B cell (primary cell): Measurements from ENCODE around the gene ADAP1. TPM values are rescaled to one million over a fixed set of nuclear protein-coding genes. Genes with fewer than 3 reads are reported as not detected.
"Not testable (repeated sequence)": the region's sequence is repeated elsewhere in the genome, so short reads cannot be mapped to it uniquely, and the experiment has no call there.

ENCODE experiments used
- ATAC-seq: fragments of 200-7000 bp; cut with Tn5 transposase; one replicate; pipeline ENCODE4 v1.10.0; 2021; ENCODE audit warnings: low read depth, mild to moderate bottlenecking, moderate number of reproducible peaks, moderate library complexity
- CTCF ChIA-PET: fragments of 350-600 bp; sonication (Branson Sonifier 250); formaldehyde crosslinking; loops from one replicate; lab custom pipeline; 2021; ENCODE audit warnings: antibody characterized with exemption, inconsistent platforms; lab: Charles Lee
- POLR2A ChIA-PET: fragments of 350-600 bp; sonication (Branson Sonifier 250); formaldehyde crosslinking; loops from one replicate; lab custom pipeline; 2021; ENCODE audit warnings: antibody characterized with exemption; lab: Charles Lee
- DNase-seq: peaks from one replicate; pipeline ENCODE4 v3.0.0; 2013
- H2AFZ ChIP-seq: 2 replicates; pipeline ENCODE4 v1.6.1; 2012; ENCODE audit warnings: mild to moderate bottlenecking, low read depth, low read length; ENCODE audit not compliant: insufficient read depth, poor library complexity, severe bottlenecking
- H3K27ac ChIP-seq, 2 donors: 1 replicate in 1 of 2; 2 replicates in 1 of 2; pipeline ENCODE4 v1.5.1; 2012 to 2013; ENCODE audit warnings: low read length in 2 of 2, mild to moderate bottlenecking in 2 of 2, moderate library complexity in 1 of 2
- H3K27me3 ChIP-seq, 4 experiments: fragments of 200-600 bp in 1 of 4; sonication (generic) in 1 of 4; replicated peaks in 1 of 4; 1 replicate in 2 of 4; 2 replicates in 2 of 4; pipeline versions ENCODE4 v1.6.1 to v1.7.0; 2013 to 2016; ENCODE audit warnings: low read length in 3 of 4, mild to moderate bottlenecking in 2 of 4, mixed read lengths in 1 of 4, moderate library complexity in 1 of 4; ENCODE audit not compliant: insufficient read depth in 4 of 4, control insufficient read depth in 3 of 4; ENCODE audit errors: control extremely low read depth in 1 of 4
- H3K36me3 ChIP-seq, 2 experiments: replicated peaks in 1 of 2; 1 replicate in 1 of 2; 2 replicates in 1 of 2; pipeline versions ENCODE4 v1.6.1 to v1.7.1; 2013; ENCODE audit warnings: low read length in 1 of 2; ENCODE audit not compliant: insufficient read depth in 2 of 2, control insufficient read depth in 1 of 2; ENCODE audit errors: control extremely low read depth in 1 of 2, extremely low read depth in 1 of 2
- H3K4me1 ChIP-seq, 2 donors: fragments of 200-600 bp in 1 of 2; sonication (generic) in 1 of 2; 1 replicate in 1 of 2; 2 replicates in 1 of 2; pipeline versions ENCODE4 v1.5.1 to v1.6.1; 2013 to 2017; ENCODE audit warnings: low read length in 2 of 2; ENCODE audit not compliant: control insufficient read depth in 2 of 2, insufficient read depth in 2 of 2
- H3K4me2 ChIP-seq: replicated peaks from 2 replicates; pipeline ENCODE3; 2012; ENCODE audit warnings: mild to moderate bottlenecking, low read depth, low read length; ENCODE audit not compliant: poor library complexity, severe bottlenecking
- H3K4me3 ChIP-seq, 5 experiments: fragments of 200-600 bp in 1 of 5; sonication (generic) in 1 of 5; 1 replicate in 3 of 5; 2 replicates in 2 of 5; pipeline versions ENCODE4 v1.5.1 to v1.7.0; 2011 to 2016; ENCODE audit warnings: low read length in 4 of 5, mild to moderate bottlenecking in 4 of 5, low read depth in 2 of 5, control low read depth in 1 of 5, moderate library complexity in 1 of 5; ENCODE audit not compliant: insufficient read depth in 1 of 5; ENCODE audit errors: control extremely low read depth in 1 of 5, extremely low read depth in 1 of 5
- H3K79me2 ChIP-seq: fragments of 200-600 bp; sonication (generic); one replicate; pipeline ENCODE4 v1.6.0; 2016; ENCODE audit warnings: low read length; ENCODE audit not compliant: control insufficient read depth, insufficient read depth
- H3K9ac ChIP-seq: fragments of 200-600 bp; sonication (generic); 2 replicates; pipeline ENCODE4 v1.6.1; 2017; ENCODE audit warnings: mild to moderate bottlenecking, low read length, moderate library complexity
- H3K9me3 ChIP-seq, 3 donors: one replicate each; pipeline versions ENCODE4 v1.6.1 to v1.7.1; 2013; ENCODE audit warnings: low read length in 2 of 3; ENCODE audit not compliant: control insufficient read depth in 2 of 3, insufficient read depth in 1 of 3; ENCODE audit errors: control extremely low read depth in 1 of 3
- H4K20me1 ChIP-seq: 2 replicates; pipeline ENCODE4 v1.6.0; 2012; ENCODE audit warnings: mild to moderate bottlenecking, low read length; ENCODE audit not compliant: insufficient read depth, control insufficient read depth, poor library complexity, severe bottlenecking
- H3K27ac Mint-ChIP-seq: one replicate; pipeline ENCODE4 v1.8.0; 2021; ENCODE audit warnings: mixed read lengths
- H3K27me3 Mint-ChIP-seq: one replicate; pipeline ENCODE4 v1.8.0; 2021; ENCODE audit warnings: mixed read lengths
- H3K4me1 Mint-ChIP-seq: one replicate; pipeline ENCODE4 v1.8.0; 2021; ENCODE audit warnings: mixed read lengths
- H3K4me3 Mint-ChIP-seq: one replicate; pipeline ENCODE4 v1.8.0; 2021; ENCODE audit warnings: mixed read lengths
- H3K9me3 Mint-ChIP-seq: one replicate; pipeline ENCODE4 v1.8.0; 2022; ENCODE audit warnings: mixed read lengths; ENCODE audit not compliant: insufficient read depth
- EZH2 ChIP-seq: IDR thresholded peaks from 2 replicates; pipeline ENCODE4 v1.6.1; 2012; ENCODE audit warnings: borderline replicate concordance, low read depth, mild to moderate bottlenecking, moderate library complexity, low read length; ENCODE audit not compliant: insufficient read depth, poor library complexity, severe bottlenecking
- WGBS: methylation state at CpG from one replicate; pipeline ENCODE4 v1.1.5; 2013; ENCODE audit warnings: missing lambda C conversion rate; ENCODE audit not compliant: insufficient coverage; 5-methylcytosine and 5-hydroxymethylcytosine counted together
- intact Hi-C: fragments of 100-400 bp; cut with micrococcal nuclease; formaldehyde crosslinking; loops from one replicate; pipeline ENCODE4 v1.10.0; 2022
- polyA plus RNA-seq: library from polyadenylated mRNA; depleted of rRNA; stranded (reverse); fragments of >200 nt; gene quantifications from 2 replicates; pipeline ENCODE4 v1.2.3, GENCODE V29; 2012
- total RNA-seq, 2 donors: library from RNA; stranded (reverse); fragments of 120-200 nt in 1 of 2; gene quantifications; 1 replicate in 1 of 2; 2 replicates in 1 of 2; pipeline versions ENCODE4 v1.2.3 to v1.2.4, GENCODE V29; 2013 to 2022
- TF ChIP-seq, protein P1 (sequence below): fragments of 200-600 bp; IDR thresholded peaks from one replicate; pipeline ENCODE4 v1.8.0; 2022; ENCODE audit warnings: antibody characterized with exemption, mild to moderate bottlenecking

Gene ADAP1
- total and polyA plus RNA-seq, 2 donors (not counting 1 experiment from before 2014, with no cell fraction given) = 10.8 to 12.9 TPM

- H3K27me3 ChIP-seq = peaks cover 0 to 26% (median 0%) of the 10 kb centered on the region in 4 experiments
- no peak for ATAC-seq
- WGBS = 87% methylated on average over 37 of the region's 37 CpGs
- H3K27me3 Mint-ChIP-seq = peaks cover 19% of the 10 kb centered on the region
- H3K4me1 Mint-ChIP-seq = peaks cover 33% of the 10 kb centered on the region
- no peak overlapping the region for H3K4me2 ChIP-seq
- H3K9me3 ChIP-seq = peaks cover 0 to 20% (median 0%) of the 10 kb centered on the region in 3 donors
- ChIA-PET CTCF (interaction anchor here (0.9 kb wide), 1 partner anchor 52 kb away, joined by 3 read pairs; no protein-coding TSS in a partner anchor), POLR2A (no interaction called here)
- H3K9ac ChIP-seq = no peak overlapping the region
- H3K27ac Mint-ChIP-seq = no peak overlapping the region
- H4K20me1 ChIP-seq = peaks cover 31% of the 10 kb centered on the region
- no peak overlapping the region for H3K4me3 ChIP-seq
- H3K9me3 Mint-ChIP-seq = no peaks in the 10 kb centered on the region
- DNase-seq = no peak
- no peak overlapping the region for H2AFZ ChIP-seq
- intact Hi-C loops = no loop called here
- no peak for TF ChIP-seq EZH2
- TF ChIP-seq, protein P1, sequence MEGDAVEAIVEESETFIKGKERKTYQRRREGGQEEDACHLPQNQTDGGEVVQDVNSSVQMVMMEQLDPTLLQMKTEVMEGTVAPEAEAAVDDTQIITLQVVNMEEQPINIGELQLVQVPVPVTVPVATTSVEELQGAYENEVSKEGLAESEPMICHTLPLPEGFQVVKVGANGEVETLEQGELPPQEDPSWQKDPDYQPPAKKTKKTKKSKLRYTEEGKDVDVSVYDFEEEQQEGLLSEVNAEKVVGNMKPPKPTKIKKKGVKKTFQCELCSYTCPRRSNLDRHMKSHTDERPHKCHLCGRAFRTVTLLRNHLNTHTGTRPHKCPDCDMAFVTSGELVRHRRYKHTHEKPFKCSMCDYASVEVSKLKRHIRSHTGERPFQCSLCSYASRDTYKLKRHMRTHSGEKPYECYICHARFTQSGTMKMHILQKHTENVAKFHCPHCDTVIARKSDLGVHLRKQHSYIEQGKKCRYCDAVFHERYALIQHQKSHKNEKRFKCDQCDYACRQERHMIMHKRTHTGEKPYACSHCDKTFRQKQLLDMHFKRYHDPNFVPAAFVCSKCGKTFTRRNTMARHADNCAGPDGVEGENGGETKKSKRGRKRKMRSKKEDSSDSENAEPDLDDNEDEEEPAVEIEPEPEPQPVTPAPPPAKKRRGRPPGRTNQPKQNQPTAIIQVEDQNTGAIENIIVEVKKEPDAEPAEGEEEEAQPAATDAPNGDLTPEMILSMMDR = no peak
- H3K79me2 ChIP-seq = no peaks in the 10 kb centered on the region
- no peak overlapping the region for H3K27ac ChIP-seq
- H3K4me3 Mint-ChIP-seq = no peak overlapping the region
- peaks cover 0 to 4% of the 10 kb centered on the region in 2 experiments for H3K36me3 ChIP-seq
- peaks cover 17 to 42% of the 10 kb centered on the region in 2 donors for H3K4me1 ChIP-seq
Observed at GRCh38 chr7:961546-962400, 7.3 kb upstream of the ADAP1 start.

DNA sequence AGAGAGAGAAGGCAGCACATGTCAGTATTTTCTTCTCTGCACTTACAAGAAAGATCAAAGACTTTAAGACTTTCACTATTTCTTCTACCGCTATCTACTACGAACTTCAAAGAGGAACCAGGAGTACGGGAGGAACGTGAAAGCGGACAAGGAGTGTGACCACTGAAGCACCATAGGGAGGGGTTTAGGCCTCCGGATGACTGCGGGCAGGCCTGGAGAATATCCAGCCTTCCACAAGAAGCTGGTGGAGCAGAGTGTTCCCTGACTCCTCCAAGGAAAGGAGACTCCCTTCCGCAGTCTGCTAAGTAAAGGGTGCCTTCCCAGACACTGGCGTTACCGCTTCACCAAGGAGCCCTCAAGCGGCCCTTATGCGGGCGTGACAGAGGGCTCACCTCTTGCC is 6.5 kb upstream of the ADAP1 start:
- H2AFZ ChIP-seq, DNase-seq, H3K27ac Mint-ChIP-seq, H3K4me3 Mint-ChIP-seq, H3K4me2 ChIP-seq, CTCF ChIA-PET, ATAC-seq, H3K36me3 ChIP-seq, H3K9me3 Mint-ChIP-seq, intact Hi-C loops, POLR2A ChIA-PET, H3K4me3 ChIP-seq, H3K27ac ChIP-seq, H3K9ac ChIP-seq, H3K79me2 ChIP-seq: not testable (repeated sequence)
- peaks cover 26% of the 10 kb centered on the region for H4K20me1 ChIP-seq
- peaks cover 0 to 26% (median 0%) of the 10 kb centered on the region in 4 experiments for H3K27me3 ChIP-seq
- peaks cover 19% of the 10 kb centered on the region for H3K27me3 Mint-ChIP-seq
- H3K4me1 ChIP-seq = peaks cover 17 to 49% of the 10 kb centered on the region in 2 donors
- 73% methylated on average over 4 of the region's 13 CpGs for WGBS
- H3K9me3 ChIP-seq = peaks cover 0 to 20% (median 0%) of the 10 kb centered on the region in 3 donors
- H3K4me1 Mint-ChIP-seq = peaks cover 29% of the 10 kb centered on the region
